Panc1 (cell line): ENCODE measurements around the gene CLTB.

Source experiments
- TF ChIP-seq, protein P1 (sequence below): fragments of 450-650 bp; IDR thresholded peaks from 2 replicates; pipeline ENCODE4 v1.5.1; 2017; ENCODE audit warnings: mild to moderate bottlenecking
- TF ChIP-seq, protein P2 (sequence below), 2 experiments: IDR thresholded peaks; 2 replicates each; pipeline ENCODE4 v1.6.1; 2011 to 2012; ENCODE audit warnings: low read depth in 2 of 2, control low read depth in 1 of 2, low read length in 1 of 2, mild to moderate bottlenecking in 1 of 2, moderate library complexity in 1 of 2; ENCODE audit not compliant: insufficient read depth in 1 of 2

DNA sequence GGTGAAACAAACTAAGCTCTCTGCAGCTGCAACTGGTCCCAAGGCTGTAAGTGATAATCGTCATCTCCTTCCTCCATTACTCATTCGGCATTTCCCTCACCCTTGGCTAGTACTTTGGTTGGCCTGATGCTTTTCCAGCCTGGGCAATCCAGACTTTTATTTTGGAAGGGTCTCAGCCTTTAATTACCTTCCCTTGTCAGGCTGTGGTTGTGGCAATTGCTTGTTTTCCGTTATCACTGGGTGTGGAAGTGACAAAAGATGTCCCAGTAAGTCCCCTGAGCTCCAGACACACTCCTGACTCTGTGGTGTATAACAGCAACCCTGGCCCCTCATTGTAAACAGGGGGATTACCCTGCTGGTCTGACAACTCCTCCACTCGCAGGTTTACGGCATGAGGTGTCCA lies 25.6 kb upstream of the CLTB start:
- TF ChIP-seq, protein P1, sequence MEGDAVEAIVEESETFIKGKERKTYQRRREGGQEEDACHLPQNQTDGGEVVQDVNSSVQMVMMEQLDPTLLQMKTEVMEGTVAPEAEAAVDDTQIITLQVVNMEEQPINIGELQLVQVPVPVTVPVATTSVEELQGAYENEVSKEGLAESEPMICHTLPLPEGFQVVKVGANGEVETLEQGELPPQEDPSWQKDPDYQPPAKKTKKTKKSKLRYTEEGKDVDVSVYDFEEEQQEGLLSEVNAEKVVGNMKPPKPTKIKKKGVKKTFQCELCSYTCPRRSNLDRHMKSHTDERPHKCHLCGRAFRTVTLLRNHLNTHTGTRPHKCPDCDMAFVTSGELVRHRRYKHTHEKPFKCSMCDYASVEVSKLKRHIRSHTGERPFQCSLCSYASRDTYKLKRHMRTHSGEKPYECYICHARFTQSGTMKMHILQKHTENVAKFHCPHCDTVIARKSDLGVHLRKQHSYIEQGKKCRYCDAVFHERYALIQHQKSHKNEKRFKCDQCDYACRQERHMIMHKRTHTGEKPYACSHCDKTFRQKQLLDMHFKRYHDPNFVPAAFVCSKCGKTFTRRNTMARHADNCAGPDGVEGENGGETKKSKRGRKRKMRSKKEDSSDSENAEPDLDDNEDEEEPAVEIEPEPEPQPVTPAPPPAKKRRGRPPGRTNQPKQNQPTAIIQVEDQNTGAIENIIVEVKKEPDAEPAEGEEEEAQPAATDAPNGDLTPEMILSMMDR, result no peak
- TF ChIP-seq, protein P2, sequence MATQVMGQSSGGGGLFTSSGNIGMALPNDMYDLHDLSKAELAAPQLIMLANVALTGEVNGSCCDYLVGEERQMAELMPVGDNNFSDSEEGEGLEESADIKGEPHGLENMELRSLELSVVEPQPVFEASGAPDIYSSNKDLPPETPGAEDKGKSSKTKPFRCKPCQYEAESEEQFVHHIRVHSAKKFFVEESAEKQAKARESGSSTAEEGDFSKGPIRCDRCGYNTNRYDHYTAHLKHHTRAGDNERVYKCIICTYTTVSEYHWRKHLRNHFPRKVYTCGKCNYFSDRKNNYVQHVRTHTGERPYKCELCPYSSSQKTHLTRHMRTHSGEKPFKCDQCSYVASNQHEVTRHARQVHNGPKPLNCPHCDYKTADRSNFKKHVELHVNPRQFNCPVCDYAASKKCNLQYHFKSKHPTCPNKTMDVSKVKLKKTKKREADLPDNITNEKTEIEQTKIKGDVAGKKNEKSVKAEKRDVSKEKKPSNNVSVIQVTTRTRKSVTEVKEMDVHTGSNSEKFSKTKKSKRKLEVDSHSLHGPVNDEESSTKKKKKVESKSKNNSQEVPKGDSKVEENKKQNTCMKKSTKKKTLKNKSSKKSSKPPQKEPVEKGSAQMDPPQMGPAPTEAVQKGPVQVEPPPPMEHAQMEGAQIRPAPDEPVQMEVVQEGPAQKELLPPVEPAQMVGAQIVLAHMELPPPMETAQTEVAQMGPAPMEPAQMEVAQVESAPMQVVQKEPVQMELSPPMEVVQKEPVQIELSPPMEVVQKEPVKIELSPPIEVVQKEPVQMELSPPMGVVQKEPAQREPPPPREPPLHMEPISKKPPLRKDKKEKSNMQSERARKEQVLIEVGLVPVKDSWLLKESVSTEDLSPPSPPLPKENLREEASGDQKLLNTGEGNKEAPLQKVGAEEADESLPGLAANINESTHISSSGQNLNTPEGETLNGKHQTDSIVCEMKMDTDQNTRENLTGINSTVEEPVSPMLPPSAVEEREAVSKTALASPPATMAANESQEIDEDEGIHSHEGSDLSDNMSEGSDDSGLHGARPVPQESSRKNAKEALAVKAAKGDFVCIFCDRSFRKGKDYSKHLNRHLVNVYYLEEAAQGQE (IDR thresholded peaks at IDR 0.05; ENCODE audit: insufficient read depth in 1 of 2, low read depth in 2 of 2, low read length in 1 of 2), result no peak
